Liver (tissue), 3 donors: Measurements from ENCODE around the gene CELF1.

Experiments used
- EGR1 ChIP-seq, 2 donors: IDR thresholded peaks; 2 replicates each; pipeline ENCODE4 v1.6.1; 2016 to 2018; ENCODE audit warnings: antibody characterized with exemption in 2 of 2, low read depth in 2 of 2
- RAD21 ChIP-seq, 2 donors: IDR thresholded peaks; 2 replicates each; pipeline ENCODE4 v1.6.1; 2016; ENCODE audit warnings: antibody characterized with exemption in 2 of 2, mild to moderate bottlenecking in 2 of 2
- TAF1 ChIP-seq: conservative IDR thresholded peaks from 2 replicates; pipeline ENCODE4 v1.6.1; 2016; ENCODE audit warnings: antibody characterized with exemption, mild to moderate bottlenecking
- YY1 ChIP-seq: IDR thresholded peaks from 2 replicates; pipeline ENCODE4 v1.6.1; 2016; ENCODE audit warnings: antibody characterized with exemption, mild to moderate bottlenecking
- TF ChIP-seq, protein P1 (sequence below): fragments of 150-350 bp; IDR thresholded peaks from 2 replicates; pipeline ENCODE4 v1.5.1; 2017; ENCODE audit warnings: improper control_type of control experiment, low read depth, low read length; ENCODE audit not compliant: missing input control
- TF ChIP-seq, protein P2 (sequence below): IDR thresholded peaks from 2 replicates; pipeline ENCODE4 v1.6.1; 2016; ENCODE audit warnings: antibody characterized with exemption, mild to moderate bottlenecking
- TF ChIP-seq, protein P3 (sequence below): IDR thresholded peaks from 2 replicates; pipeline ENCODE4 v1.6.1; 2016; ENCODE audit warnings: antibody characterized with exemption
- TF ChIP-seq, protein P4 (sequence below): IDR thresholded peaks from 2 replicates; pipeline ENCODE4 v1.6.1; 2016; ENCODE audit warnings: antibody characterized with exemption
- donor health status: healthy.
- donor health status: healthy.

DNA sequence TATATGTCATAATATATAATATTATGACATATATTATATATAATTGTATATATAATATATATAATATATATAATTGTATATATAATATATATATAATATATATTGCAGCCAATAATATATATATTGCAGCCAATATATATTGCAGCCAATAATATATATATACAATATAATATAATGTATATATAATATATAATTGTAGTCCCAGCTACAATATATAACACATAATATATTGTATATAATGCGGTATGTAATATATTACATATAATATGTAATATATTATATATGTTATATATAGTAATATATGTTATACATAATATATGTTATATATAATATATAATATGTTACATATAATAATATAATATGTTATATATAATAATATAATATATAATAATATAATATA is 5.8 kb upstream of the CELF1 start:
- TF ChIP-seq, protein P1, sequence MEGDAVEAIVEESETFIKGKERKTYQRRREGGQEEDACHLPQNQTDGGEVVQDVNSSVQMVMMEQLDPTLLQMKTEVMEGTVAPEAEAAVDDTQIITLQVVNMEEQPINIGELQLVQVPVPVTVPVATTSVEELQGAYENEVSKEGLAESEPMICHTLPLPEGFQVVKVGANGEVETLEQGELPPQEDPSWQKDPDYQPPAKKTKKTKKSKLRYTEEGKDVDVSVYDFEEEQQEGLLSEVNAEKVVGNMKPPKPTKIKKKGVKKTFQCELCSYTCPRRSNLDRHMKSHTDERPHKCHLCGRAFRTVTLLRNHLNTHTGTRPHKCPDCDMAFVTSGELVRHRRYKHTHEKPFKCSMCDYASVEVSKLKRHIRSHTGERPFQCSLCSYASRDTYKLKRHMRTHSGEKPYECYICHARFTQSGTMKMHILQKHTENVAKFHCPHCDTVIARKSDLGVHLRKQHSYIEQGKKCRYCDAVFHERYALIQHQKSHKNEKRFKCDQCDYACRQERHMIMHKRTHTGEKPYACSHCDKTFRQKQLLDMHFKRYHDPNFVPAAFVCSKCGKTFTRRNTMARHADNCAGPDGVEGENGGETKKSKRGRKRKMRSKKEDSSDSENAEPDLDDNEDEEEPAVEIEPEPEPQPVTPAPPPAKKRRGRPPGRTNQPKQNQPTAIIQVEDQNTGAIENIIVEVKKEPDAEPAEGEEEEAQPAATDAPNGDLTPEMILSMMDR, result no peak
- TF ChIP-seq, protein P2, sequence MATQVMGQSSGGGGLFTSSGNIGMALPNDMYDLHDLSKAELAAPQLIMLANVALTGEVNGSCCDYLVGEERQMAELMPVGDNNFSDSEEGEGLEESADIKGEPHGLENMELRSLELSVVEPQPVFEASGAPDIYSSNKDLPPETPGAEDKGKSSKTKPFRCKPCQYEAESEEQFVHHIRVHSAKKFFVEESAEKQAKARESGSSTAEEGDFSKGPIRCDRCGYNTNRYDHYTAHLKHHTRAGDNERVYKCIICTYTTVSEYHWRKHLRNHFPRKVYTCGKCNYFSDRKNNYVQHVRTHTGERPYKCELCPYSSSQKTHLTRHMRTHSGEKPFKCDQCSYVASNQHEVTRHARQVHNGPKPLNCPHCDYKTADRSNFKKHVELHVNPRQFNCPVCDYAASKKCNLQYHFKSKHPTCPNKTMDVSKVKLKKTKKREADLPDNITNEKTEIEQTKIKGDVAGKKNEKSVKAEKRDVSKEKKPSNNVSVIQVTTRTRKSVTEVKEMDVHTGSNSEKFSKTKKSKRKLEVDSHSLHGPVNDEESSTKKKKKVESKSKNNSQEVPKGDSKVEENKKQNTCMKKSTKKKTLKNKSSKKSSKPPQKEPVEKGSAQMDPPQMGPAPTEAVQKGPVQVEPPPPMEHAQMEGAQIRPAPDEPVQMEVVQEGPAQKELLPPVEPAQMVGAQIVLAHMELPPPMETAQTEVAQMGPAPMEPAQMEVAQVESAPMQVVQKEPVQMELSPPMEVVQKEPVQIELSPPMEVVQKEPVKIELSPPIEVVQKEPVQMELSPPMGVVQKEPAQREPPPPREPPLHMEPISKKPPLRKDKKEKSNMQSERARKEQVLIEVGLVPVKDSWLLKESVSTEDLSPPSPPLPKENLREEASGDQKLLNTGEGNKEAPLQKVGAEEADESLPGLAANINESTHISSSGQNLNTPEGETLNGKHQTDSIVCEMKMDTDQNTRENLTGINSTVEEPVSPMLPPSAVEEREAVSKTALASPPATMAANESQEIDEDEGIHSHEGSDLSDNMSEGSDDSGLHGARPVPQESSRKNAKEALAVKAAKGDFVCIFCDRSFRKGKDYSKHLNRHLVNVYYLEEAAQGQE, result no peak
- TF ChIP-seq TAF1 (no peak), RAD21 (IDR thresholded peaks at IDR 0.05) (no peak), EGR1 (IDR thresholded peaks at IDR 0.05; ENCODE audit: low read depth in 2 of 2) (no peak), YY1 (no peak)
- TF ChIP-seq, protein P3, sequence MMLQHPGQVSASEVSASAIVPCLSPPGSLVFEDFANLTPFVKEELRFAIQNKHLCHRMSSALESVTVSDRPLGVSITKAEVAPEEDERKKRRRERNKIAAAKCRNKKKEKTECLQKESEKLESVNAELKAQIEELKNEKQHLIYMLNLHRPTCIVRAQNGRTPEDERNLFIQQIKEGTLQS, result no peak
- TF ChIP-seq, protein P4, sequence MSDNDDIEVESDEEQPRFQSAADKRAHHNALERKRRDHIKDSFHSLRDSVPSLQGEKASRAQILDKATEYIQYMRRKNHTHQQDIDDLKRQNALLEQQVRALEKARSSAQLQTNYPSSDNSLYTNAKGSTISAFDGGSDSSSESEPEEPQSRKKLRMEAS, result no peak
